GM12801 (cell line): ENCODE data around the gene ZNF25.

Experiments used
- CTCF ChIP-seq: IDR thresholded peaks from one replicate; pipeline ENCODE4 v1.5.1; 2011; ENCODE audit warnings: control low read depth; ENCODE audit not compliant: insufficient read length; ENCODE audit errors: extremely low read depth

Gene ZNF25

GRCh38 chr10:37960591-37961137 lies 15.8 kb downstream of the ZNF25 start:
- no peak for TF ChIP-seq CTCF

GRCh38 chr10:37957841-37958240 lies 18.6 kb downstream of the ZNF25 start:
- no peak for TF ChIP-seq CTCF

- no peak for TF ChIP-seq CTCF
Measured at GRCh38 chr10:37952926-37953325, 23.5 kb downstream of the ZNF25 start.

- no peak for TF ChIP-seq CTCF
Measured at GRCh38 chr10:37952043-37952755, 24.2 kb downstream of the ZNF25 start.

GRCh38 chr10:37948210-37948609 lies 28.2 kb downstream of the ZNF25 start:
- TF ChIP-seq CTCF: no peak

GRCh38 chr10:37947526-37947925 lies 28.9 kb downstream of the ZNF25 start:
- TF ChIP-seq CTCF: no peak

GRCh38 chr10:37937864-37938263 lies 38.6 kb downstream of the ZNF25 start:
- TF ChIP-seq CTCF: no peak
